Gastrocnemius medialis (tissue), 4 donors: Measurements from ENCODE around the gene COPS8. TPM values are rescaled to one million over a fixed set of nuclear protein-coding genes. Genes with fewer than 3 reads are reported as not detected.

Experiments used
- ATAC-seq, 2 donors: fragments of 150-250 bp; one replicate each; pipeline ENCODE4 v1.9.1; 2016
- DNase-seq, 2 donors: peaks; one replicate each; pipeline ENCODE4 v3.0.0-alpha.2; 2019
- H3K27ac ChIP-seq, 4 donors: fragments of 200-600 bp; sonication (generic); 1 replicate in 1 of 4; 2 replicates in 3 of 4; pipeline ENCODE4 v1.5.1; 2016 to 2018; ENCODE audit warnings: mild to moderate bottlenecking in 2 of 4, moderate library complexity in 1 of 4
- H3K27me3 ChIP-seq, 3 donors: fragments of 200-600 bp; sonication (generic) in 2 of 3; 1 replicate in 1 of 3; 2 replicates in 2 of 3; pipeline versions ENCODE4 v1.5.1 to v1.6.0; 2016 to 2019; ENCODE audit warnings: mild to moderate bottlenecking in 1 of 3, moderate library complexity in 1 of 3
- H3K36me3 ChIP-seq, 2 donors: fragments of 200-600 bp; sonication (generic) in 1 of 2; one replicate each; pipeline ENCODE4 v1.5.1; 2017 to 2018
- H3K4me1 ChIP-seq, 2 donors: fragments of 200-600 bp; sonication (generic) in 1 of 2; one replicate each; pipeline ENCODE4 v1.5.1; 2016 to 2017; ENCODE audit warnings: mild to moderate bottlenecking in 2 of 2
- H3K4me3 ChIP-seq, 4 donors: fragments of 200-600 bp; sonication (generic) in 3 of 4; 1 replicate in 1 of 4; 2 replicates in 3 of 4; pipeline ENCODE4 v1.5.1; 2016 to 2019; ENCODE audit warnings: mild to moderate bottlenecking in 2 of 4
- H3K9me3 ChIP-seq, 3 donors: fragments of 200-600 bp; sonication (generic) in 2 of 3; 1 replicate in 1 of 3; 2 replicates in 2 of 3; pipeline ENCODE4 v1.5.1; 2016 to 2019
- POLR2A ChIP-seq, 2 donors: fragments of 450-650 bp; IDR thresholded peaks; one replicate each; pipeline ENCODE4 v1.6.1; 2017; ENCODE audit warnings: antibody characterized with exemption in 2 of 2, mild to moderate bottlenecking in 2 of 2, moderate library complexity in 2 of 2
- in situ Hi-C, 4 donors: fragments of 200-750 bp; cut with MboI; loops; one replicate each; pipeline versions ENCODE4 v1.15.0 to v1.8.0; 2017; ENCODE audit warnings: low sequenced_read_pairs in 4 of 4
- intact Hi-C: fragments of 100-400 bp; cut with DNase I; formaldehyde crosslinking; loops from one replicate; pipeline ENCODE4 v1.15.1; 2023; ENCODE audit warnings: low total_unique reads
- total RNA-seq, 4 donors: library from RNA; depleted of rRNA; stranded (reverse); fragments of >200 nt; gene quantifications; one replicate each; pipeline versions ENCODE4 v1.1.0 to v1.2.3, GENCODE V29; 2016
- TF ChIP-seq, protein P1 (sequence below), 5 experiments: fragments of 450-650 bp in 3 of 5; fragments of 200-600 bp in 2 of 5; sonication (generic) in 2 of 5; IDR thresholded peaks in 4 of 5; conservative IDR thresholded peaks in 1 of 5; 1 replicate in 4 of 5; 2 replicates in 1 of 5; pipeline ENCODE4 v1.5.1; 2016 to 2019; ENCODE audit warnings: antibody characterized with exemption in 5 of 5, mild to moderate bottlenecking in 3 of 5, moderate library complexity in 3 of 5

The COPS8 gene
- total RNA-seq, 4 donors from 2014 or later = 353 to 709 (median 642) TPM

DNA sequence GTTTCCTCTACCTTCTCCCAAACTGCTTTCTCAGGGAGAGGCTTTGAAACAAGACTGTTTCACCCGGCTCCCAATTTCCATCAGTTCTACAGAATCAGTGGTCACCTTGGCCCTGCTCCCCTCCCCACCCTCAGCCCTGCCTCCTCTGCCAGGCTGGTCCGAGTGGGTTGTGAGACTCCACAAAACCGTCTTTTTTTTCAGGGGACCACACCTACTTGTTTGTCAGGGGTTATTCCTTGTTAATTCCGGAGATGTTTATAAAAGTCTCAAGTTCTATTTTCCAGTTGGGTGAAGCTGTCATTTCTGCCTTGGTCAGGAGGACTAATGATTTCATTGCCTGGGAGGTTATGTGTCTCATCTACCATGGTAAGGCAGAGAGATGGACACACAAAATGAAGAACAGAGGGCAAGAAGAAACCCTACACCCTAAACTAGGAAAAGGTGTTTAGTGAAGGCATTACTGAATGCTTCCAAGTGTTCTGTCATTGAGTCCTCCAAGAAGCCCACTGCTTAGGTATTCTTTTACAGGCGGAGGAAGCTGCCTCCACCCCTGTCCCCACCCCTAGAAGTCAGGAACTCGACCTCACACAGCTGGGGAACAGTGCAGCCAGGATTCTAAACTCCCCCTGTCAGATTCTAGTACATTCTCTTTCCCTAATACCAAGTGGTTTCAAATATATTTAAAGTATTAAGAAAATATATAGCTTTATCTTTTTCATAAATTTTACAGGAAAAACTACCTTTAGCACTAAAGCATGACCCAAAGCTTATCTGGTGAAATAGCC, 46.3 kb downstream of the COPS8 start:
- no peaks in the 10 kb centered on the region for H3K9me3 ChIP-seq
- intact Hi-C loops = loop anchor here (2.0 kb wide), 1 partner anchor 39 kb away; no protein-coding TSS in a partner anchor

DNA sequence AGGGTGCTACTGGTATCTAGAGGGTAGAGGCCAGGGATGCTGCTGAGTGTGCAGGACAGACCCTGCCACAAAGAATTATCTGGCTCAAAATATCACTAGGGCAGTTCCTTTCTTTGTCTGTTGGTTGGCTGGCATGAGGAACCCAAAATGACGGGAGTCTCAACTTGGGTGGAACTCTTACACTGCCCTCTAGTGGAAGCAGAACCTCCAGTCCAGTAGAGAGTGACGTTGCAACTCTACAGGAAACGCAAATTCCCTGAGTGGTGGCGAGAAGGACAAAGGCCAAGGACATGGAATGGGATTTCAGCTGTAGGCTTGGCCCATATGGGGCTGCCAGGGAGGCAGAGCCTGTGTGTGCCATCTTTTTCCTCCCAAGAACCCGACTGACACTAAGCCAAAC, 47.1 kb downstream of the COPS8 start:
- no peak overlapping the region for H3K4me3 ChIP-seq
- DNase-seq (no peak), ATAC-seq (no peak)
- peak overlapping the region in 2 of 4 donors; percentile 36 to 42 for H3K27ac ChIP-seq
- H3K27me3 ChIP-seq = no peaks in the 10 kb centered on the region
- H3K36me3 ChIP-seq = no peaks in the 10 kb centered on the region
- H3K9me3 ChIP-seq = no peaks in the 10 kb centered on the region
- no peak for TF ChIP-seq POLR2A (IDR thresholded peaks at IDR 0.05)
- TF ChIP-seq, protein P1, sequence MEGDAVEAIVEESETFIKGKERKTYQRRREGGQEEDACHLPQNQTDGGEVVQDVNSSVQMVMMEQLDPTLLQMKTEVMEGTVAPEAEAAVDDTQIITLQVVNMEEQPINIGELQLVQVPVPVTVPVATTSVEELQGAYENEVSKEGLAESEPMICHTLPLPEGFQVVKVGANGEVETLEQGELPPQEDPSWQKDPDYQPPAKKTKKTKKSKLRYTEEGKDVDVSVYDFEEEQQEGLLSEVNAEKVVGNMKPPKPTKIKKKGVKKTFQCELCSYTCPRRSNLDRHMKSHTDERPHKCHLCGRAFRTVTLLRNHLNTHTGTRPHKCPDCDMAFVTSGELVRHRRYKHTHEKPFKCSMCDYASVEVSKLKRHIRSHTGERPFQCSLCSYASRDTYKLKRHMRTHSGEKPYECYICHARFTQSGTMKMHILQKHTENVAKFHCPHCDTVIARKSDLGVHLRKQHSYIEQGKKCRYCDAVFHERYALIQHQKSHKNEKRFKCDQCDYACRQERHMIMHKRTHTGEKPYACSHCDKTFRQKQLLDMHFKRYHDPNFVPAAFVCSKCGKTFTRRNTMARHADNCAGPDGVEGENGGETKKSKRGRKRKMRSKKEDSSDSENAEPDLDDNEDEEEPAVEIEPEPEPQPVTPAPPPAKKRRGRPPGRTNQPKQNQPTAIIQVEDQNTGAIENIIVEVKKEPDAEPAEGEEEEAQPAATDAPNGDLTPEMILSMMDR (IDR thresholded peaks at IDR 0.05 in 4 of 5, conservative IDR thresholded peaks at IDR 0.05 in 1 of 5) = peak in 3 of 5 experiments; percentile 8 to 48 (median 46)
- peaks cover 3 to 12% of the 10 kb centered on the region in 2 donors for H3K4me1 ChIP-seq
- in situ Hi-C loops (no loop called here), intact Hi-C loops (loop anchor here (2.0 kb wide), 1 partner anchor 40 kb away; no protein-coding TSS in a partner anchor)

More for the DNA sequence above, 46.3 kb downstream of the COPS8 start:
- H3K4me1 ChIP-seq = peaks cover 3 to 16% of the 10 kb centered on the region in 2 donors
- ATAC-seq (no peak), DNase-seq (no peak)
- H3K27ac ChIP-seq = peak overlapping the region in 3 of 4 donors; percentile 36 to 42 (median 41)
- no peaks in the 10 kb centered on the region for H3K27me3 ChIP-seq
- in situ Hi-C loops = no loop called here
- H3K36me3 ChIP-seq = no peaks in the 10 kb centered on the region
- no peak overlapping the region for H3K4me3 ChIP-seq
- no peak for TF ChIP-seq POLR2A (IDR thresholded peaks at IDR 0.05)
- TF ChIP-seq, protein P1 (IDR thresholded peaks at IDR 0.05 in 4 of 5, conservative IDR thresholded peaks at IDR 0.05 in 1 of 5) = no peak

DNA sequence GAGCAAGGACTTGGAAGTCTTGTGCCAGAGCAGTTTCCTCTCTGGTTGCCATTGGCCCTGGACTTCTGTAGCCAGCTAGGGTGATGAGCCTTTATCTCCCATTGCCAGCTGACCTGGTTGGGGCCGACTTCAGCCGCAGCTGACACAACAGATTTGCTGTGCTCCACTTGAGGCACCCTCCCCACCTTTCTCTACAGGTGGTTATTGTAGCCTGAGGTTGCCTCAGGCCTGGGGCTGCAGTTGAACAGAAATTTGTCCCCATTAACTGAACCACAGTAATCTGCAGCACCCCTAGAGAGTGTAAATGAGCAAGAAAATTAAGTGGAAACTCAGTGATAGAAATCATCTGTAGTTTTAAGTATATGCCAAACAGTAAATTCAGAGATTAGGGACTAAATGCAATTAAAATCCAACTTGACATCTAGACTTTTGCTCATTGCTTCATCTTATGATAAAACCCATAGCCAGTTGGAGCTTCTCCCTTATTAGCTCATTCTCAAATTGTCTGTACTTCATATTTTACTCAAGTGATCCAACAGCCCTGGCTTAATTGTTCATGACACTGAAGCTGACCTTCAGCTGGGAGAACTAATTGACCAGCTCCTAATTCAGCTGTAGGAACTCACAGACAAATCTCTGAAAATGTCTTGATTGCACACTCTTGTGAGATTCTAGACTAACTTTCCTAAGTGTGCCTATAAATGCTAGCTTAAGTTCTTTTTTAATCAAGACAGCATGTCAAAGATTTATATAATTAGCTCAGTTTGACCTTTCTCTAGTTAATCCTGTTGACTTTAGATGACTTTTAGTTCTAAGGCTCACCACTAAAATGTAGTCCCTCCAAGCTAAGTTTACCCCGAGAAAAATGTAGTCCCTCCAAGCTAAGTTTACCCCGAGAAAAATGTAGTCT, 48.9 kb downstream of the COPS8 start:
- ATAC-seq (no peak), DNase-seq (no peak)
- Histone ChIP-seq H3K4me3 (no peak overlapping the region), H3K9me3 (no peaks in the 10 kb centered on the region), H3K36me3 (no peaks in the 10 kb centered on the region), H3K27ac (peak overlapping the region; percentile 2 to 34 (median 23)), H3K27me3 (no peaks in the 10 kb centered on the region), H3K4me1 (peaks cover 0 to 5% of the 10 kb centered on the region in 2 donors)
- TF ChIP-seq POLR2A (IDR thresholded peaks at IDR 0.05) = no peak
- TF ChIP-seq, protein P1 (IDR thresholded peaks at IDR 0.05 in 4 of 5, conservative IDR thresholded peaks at IDR 0.05 in 1 of 5) = no peak
- intact Hi-C loops (no loop called here), in situ Hi-C loops (no loop called here)

DNA sequence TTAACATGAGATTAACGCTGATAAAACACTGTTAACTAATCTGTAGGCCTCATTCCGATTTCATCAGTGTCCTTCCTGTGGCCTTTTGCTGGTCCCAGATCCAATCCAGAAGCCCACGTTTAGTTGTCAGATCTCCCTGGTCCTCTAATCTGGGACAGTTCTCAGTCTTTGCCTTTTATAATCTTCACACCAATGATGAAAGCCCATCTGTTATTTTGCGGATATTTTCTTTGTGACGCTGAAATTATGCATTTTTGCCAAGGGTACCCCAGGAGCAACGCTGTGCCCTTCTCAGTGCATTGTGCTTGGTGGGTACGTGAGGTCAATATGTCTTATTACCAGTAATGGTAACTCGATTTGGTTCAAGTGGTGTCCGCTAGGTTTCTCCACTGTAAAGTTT, 51.1 kb downstream of the COPS8 start:
- no peak for DNase-seq
- no peak for ATAC-seq
- Histone ChIP-seq H3K27me3 (no peaks in the 10 kb centered on the region), H3K27ac (no peak overlapping the region), H3K36me3 (no peaks in the 10 kb centered on the region), H3K4me3 (no peak overlapping the region), H3K9me3 (no peaks in the 10 kb centered on the region), H3K4me1 (peaks cover 0 to 5% of the 10 kb centered on the region in 2 donors)
- no peak for TF ChIP-seq POLR2A (IDR thresholded peaks at IDR 0.05)
- TF ChIP-seq, protein P1 (IDR thresholded peaks at IDR 0.05 in 4 of 5, conservative IDR thresholded peaks at IDR 0.05 in 1 of 5) = no peak
- intact Hi-C loops = no loop called here
- in situ Hi-C loops = no loop called here
